Measurements from ENCODE around the gene OSGIN1. TPM values are rescaled to one million over a fixed set of nuclear protein-coding genes. Genes with fewer than 3 reads are reported as not detected.

OSGIN1 gene
- total RNA-seq, 1 donor from 2014 or later = 1.6 TPM

DNA sequence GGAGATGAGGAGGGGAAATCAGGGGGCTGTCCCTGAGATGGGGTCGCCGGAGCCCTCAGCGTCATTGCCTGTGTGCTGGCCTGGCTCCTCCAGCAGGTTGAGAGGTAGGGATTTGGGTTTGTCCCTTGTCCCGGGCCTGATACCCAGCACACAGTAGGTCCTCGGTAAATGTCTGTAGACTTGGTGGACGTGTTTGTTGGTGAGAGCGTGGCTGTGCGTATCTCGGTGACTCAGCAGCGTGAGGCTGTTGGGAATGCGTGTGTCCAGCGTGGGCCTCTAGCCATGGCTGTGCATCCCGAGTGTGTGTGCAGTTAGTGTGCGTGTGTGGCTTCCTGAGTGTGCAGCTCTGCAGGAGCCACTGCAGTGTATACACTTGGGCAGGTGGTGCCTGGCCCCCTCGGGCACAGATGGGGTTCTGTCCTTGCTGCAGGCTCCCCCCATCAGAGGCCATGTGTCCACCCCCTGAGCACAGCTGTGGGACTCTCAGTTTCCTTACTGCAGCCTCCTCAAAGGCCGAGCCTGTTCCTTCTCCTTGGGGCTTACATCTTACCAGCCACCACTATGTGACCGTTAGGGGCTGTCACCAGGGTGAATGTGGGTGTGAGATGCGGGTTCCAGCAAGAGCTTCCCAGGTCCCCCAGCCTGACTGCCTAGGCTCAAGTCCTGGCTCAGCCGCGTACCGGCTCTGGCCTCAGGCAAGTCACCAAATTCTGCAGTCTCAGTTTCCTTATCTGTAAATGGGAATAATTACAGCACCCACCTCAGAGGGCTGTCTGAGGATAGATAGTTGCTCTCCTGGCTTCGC, 20.7 kb downstream of the OSGIN1 start:
- Mint-ChIP-seq H3K4me3 (no peak overlapping the region), H3K27me3 (peaks cover 32% of the 10 kb centered on the region), H3K36me3 (ENCODE audit: low read depth) (no peaks in the 10 kb centered on the region), H3K9me3 (peaks cover 11% of the 10 kb centered on the region), H3K4me1 (peaks cover 3% of the 10 kb centered on the region), H3K27ac (no peak overlapping the region)
- DNase-seq (no peak), ATAC-seq (ENCODE audit: low read depth) (no peak)
- intact Hi-C loops (cut with micrococcal nuclease) = no loop called here
- TF ChIP-seq, protein P1, sequence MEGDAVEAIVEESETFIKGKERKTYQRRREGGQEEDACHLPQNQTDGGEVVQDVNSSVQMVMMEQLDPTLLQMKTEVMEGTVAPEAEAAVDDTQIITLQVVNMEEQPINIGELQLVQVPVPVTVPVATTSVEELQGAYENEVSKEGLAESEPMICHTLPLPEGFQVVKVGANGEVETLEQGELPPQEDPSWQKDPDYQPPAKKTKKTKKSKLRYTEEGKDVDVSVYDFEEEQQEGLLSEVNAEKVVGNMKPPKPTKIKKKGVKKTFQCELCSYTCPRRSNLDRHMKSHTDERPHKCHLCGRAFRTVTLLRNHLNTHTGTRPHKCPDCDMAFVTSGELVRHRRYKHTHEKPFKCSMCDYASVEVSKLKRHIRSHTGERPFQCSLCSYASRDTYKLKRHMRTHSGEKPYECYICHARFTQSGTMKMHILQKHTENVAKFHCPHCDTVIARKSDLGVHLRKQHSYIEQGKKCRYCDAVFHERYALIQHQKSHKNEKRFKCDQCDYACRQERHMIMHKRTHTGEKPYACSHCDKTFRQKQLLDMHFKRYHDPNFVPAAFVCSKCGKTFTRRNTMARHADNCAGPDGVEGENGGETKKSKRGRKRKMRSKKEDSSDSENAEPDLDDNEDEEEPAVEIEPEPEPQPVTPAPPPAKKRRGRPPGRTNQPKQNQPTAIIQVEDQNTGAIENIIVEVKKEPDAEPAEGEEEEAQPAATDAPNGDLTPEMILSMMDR (IDR thresholded peaks at IDR 0.05) = no peak
- POLR2A ChIA-PET = no interaction called here
- CTCF ChIA-PET = no interaction called here

- Mint-ChIP-seq H3K27ac (no peak overlapping the region), H3K27me3 (peaks cover 29% of the 10 kb centered on the region), H3K9me3 (peaks cover 14% of the 10 kb centered on the region), H3K36me3 (ENCODE audit: low read depth) (no peaks in the 10 kb centered on the region), H3K4me3 (no peak overlapping the region), H3K4me1 (no peaks in the 10 kb centered on the region)
- DNase-seq (no peak), ATAC-seq (ENCODE audit: low read depth) (no peak)
- POLR2A ChIA-PET = no interaction called here
- CTCF ChIA-PET = no interaction called here
- TF ChIP-seq, protein P1 (IDR thresholded peaks at IDR 0.05) = no peak
- intact Hi-C loops (cut with micrococcal nuclease) = no loop called here
These were observed 21.4 kb downstream of the OSGIN1 start for GRCh38 chr16:83974475-83974874.

DNA sequence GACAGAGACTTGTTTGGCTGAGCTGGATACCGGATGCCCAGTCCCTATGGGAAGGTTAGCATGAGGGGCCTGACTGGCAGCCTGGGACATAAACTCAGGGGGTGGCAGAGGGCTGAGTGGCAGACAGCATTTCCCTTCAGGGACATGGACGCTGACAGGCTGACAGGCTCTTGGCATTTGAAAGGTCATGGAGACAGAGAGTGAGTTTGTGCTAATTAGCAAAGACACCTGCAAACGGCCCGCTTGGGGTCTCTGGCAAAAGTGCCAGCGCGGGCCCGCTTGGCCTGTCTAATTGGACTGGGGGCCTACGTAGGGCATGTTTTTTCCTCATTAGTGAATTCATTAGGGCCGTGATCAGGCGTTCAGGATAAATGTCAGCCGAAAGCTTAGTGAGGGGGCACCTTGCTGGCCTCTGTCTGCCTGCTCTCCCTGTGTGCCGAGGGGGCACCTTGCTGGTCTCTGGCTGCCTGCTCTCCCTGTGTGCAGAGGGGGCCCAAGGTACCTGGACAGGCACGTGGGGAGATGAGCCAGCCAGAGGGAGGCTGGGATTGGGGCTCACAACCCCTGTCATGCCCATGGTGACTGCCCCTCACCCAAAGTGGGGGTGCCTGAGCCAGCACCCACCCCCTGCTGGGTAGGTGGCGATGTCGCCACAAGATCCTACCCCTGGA, 22.7 kb downstream of the OSGIN1 start:
- no peak overlapping the region for H3K4me3 Mint-ChIP-seq
- H3K4me1 Mint-ChIP-seq = no peaks in the 10 kb centered on the region
- POLR2A ChIA-PET = no interaction called here
- H3K36me3 Mint-ChIP-seq (ENCODE audit: low read depth) = no peaks in the 10 kb centered on the region
- ATAC-seq (ENCODE audit: low read depth) = no peak
- no peak overlapping the region for H3K27ac Mint-ChIP-seq
- intact Hi-C loops (cut with micrococcal nuclease) = no loop called here
- H3K27me3 Mint-ChIP-seq = peaks cover 19% of the 10 kb centered on the region
- no peak for DNase-seq
- CTCF ChIA-PET = no interaction called here
- TF ChIP-seq, protein P1 (IDR thresholded peaks at IDR 0.05) = no peak
- H3K9me3 Mint-ChIP-seq = peaks cover 14% of the 10 kb centered on the region

- POLR2A ChIA-PET = no interaction called here
- H3K4me3 Mint-ChIP-seq = no peak overlapping the region
- TF ChIP-seq, protein P1 (IDR thresholded peaks at IDR 0.05) = no peak
These were observed 24.2 kb downstream of the OSGIN1 start for GRCh38 chr16:83977056-83977815.

DNA sequence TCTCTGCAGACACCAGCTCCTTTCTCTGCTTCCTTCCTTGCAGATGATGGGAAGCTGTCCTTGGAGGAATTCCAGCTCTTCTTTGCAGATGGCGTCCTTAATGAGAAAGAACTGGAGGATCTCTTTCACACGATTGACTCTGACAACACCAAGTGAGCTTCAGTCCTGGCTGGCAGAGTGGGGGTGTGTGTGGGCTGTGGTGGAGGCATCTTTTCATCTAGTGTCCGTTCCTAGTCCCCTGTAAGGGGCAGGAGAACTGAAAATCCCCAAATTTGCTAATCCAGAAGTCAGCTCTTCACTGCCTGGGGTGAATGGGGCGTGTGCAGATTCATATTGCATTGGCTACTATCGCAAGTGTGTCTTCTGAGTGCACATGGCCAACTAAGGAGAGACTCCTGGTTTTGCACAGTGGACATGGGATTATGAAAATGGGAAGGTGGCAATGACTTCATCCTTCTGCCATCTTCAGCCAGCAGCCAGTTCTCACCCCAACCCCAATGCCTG, 25.4 kb downstream of the OSGIN1 start:
- no peak overlapping the region for H3K27ac Mint-ChIP-seq
- DNase-seq (no peak), ATAC-seq (ENCODE audit: low read depth) (no peak)
- H3K9me3 Mint-ChIP-seq = peaks cover 14% of the 10 kb centered on the region
- intact Hi-C loops (cut with micrococcal nuclease) = no loop called here
- no peaks in the 10 kb centered on the region for H3K4me1 Mint-ChIP-seq
- peaks cover 9% of the 10 kb centered on the region for H3K27me3 Mint-ChIP-seq
- CTCF ChIA-PET = no interaction called here
- no peaks in the 10 kb centered on the region for H3K36me3 Mint-ChIP-seq (ENCODE audit: low read depth)
- no peak overlapping the region for H3K4me3 Mint-ChIP-seq
- TF ChIP-seq, protein P1 (IDR thresholded peaks at IDR 0.05) = no peak
- POLR2A ChIA-PET = no interaction called here

More at GRCh38 chr16:83977056-83977815, 24.2 kb downstream of the OSGIN1 start:
- CTCF ChIA-PET = no interaction called here
- H3K27me3 Mint-ChIP-seq = peaks cover 12% of the 10 kb centered on the region
- intact Hi-C loops (cut with micrococcal nuclease) = no loop called here
- ATAC-seq (ENCODE audit: low read depth) (no peak), DNase-seq (no peak)
- H3K27ac Mint-ChIP-seq = no peak overlapping the region
- no peaks in the 10 kb centered on the region for H3K4me1 Mint-ChIP-seq
- H3K36me3 Mint-ChIP-seq (ENCODE audit: low read depth) = no peaks in the 10 kb centered on the region
- peaks cover 14% of the 10 kb centered on the region for H3K9me3 Mint-ChIP-seq
